ENCODE measurements around the gene PTN.

GRCh38 chr7:137254766-137255165, 88.8 kb downstream of the PTN start:
- no peak for TF ChIP-seq POLR2A (IDR thresholded peaks at IDR 0.05)
- TF ChIP-seq, protein P1, sequence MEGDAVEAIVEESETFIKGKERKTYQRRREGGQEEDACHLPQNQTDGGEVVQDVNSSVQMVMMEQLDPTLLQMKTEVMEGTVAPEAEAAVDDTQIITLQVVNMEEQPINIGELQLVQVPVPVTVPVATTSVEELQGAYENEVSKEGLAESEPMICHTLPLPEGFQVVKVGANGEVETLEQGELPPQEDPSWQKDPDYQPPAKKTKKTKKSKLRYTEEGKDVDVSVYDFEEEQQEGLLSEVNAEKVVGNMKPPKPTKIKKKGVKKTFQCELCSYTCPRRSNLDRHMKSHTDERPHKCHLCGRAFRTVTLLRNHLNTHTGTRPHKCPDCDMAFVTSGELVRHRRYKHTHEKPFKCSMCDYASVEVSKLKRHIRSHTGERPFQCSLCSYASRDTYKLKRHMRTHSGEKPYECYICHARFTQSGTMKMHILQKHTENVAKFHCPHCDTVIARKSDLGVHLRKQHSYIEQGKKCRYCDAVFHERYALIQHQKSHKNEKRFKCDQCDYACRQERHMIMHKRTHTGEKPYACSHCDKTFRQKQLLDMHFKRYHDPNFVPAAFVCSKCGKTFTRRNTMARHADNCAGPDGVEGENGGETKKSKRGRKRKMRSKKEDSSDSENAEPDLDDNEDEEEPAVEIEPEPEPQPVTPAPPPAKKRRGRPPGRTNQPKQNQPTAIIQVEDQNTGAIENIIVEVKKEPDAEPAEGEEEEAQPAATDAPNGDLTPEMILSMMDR (IDR thresholded peaks at IDR 0.05), result no peak
- no peak for TF ChIP-seq POLR2AphosphoS5 (IDR thresholded peaks at IDR 0.05)
- TF ChIP-seq EP300 (IDR thresholded peaks at IDR 0.05), result no peak
